SK-N-SH treated with all-trans-retinoic acid at 6 μM for 48 hours (cell line): ENCODE results near the gene ROCK2.
A peak's percentile ranks its signal among the peaks of the same experiment; 100 is the strongest.

Source experiments
- ATAC-seq: fragments of 200-7000 bp; cut with Tn5 transposase; 3 replicates; pipeline ENCODE4 v1.9.1; 2020; ENCODE audit warnings: mild to moderate bottlenecking, moderate library complexity
- ARNTL ChIP-seq: fragments of 450-650 bp; formaldehyde crosslinking; IDR thresholded peaks from 2 replicates; pipeline ENCODE4 v1.5.0; 2020; ENCODE audit warnings: low read depth, mild to moderate bottlenecking, moderate library complexity, borderline replicate concordance
- BACH2 ChIP-seq: fragments of 250-450 bp; sonication (Bioruptor Pico); IDR thresholded peaks from 2 replicates; pipeline ENCODE4 v1.9.0; 2021; ENCODE audit warnings: mild to moderate bottlenecking, borderline replicate concordance
- CSDC2 ChIP-seq: fragments of 250-450 bp; sonication (Bioruptor Pico); IDR thresholded peaks from 2 replicates; pipeline ENCODE4 v1.5.0; 2020; ENCODE audit warnings: mild to moderate bottlenecking, moderate library complexity
- ESRRG ChIP-seq: fragments of 250-450 bp; sonication (Bioruptor Pico); IDR thresholded peaks from 2 replicates; pipeline ENCODE4 v1.6.1; 2021; ENCODE audit warnings: mild to moderate bottlenecking
- GLIS3 ChIP-seq: fragments of 250-450 bp; sonication (Bioruptor Pico); IDR thresholded peaks from 2 replicates; pipeline ENCODE4 v1.5.0; 2020; ENCODE audit warnings: mild to moderate bottlenecking, moderate library complexity
- ISL1 ChIP-seq: fragments of 250-450 bp; sonication (Bioruptor Pico); IDR thresholded peaks from 2 replicates; pipeline ENCODE4 v2.1.2; 2022; ENCODE audit warnings: mild to moderate bottlenecking, moderate library complexity
- OSR1 ChIP-seq: fragments of 250-450 bp; sonication (Bioruptor Pico); IDR thresholded peaks from 2 replicates; pipeline ENCODE4 v1.8.0; 2022; ENCODE audit warnings: moderate library complexity, mild to moderate bottlenecking, inconsistent platforms
- PPARA ChIP-seq: fragments of 250-450 bp; sonication (Bioruptor Pico); IDR thresholded peaks from 2 replicates; pipeline ENCODE4 v1.5.0; 2020; ENCODE audit warnings: mild to moderate bottlenecking, borderline replicate concordance
- RARB ChIP-seq: fragments of 250-450 bp; sonication (Bioruptor Pico); IDR thresholded peaks from 2 replicates; pipeline ENCODE4 v1.8.0; 2021; ENCODE audit warnings: mild to moderate bottlenecking, moderate library complexity
- SNAI2 ChIP-seq: fragments of 250-450 bp; sonication (Bioruptor Pico); IDR thresholded peaks from 2 replicates; pipeline ENCODE4 v1.5.0; 2020; ENCODE audit warnings: mild to moderate bottlenecking, moderate library complexity
- TCF4 ChIP-seq: fragments of 250-450 bp; sonication (Bioruptor Pico); IDR thresholded peaks from 2 replicates; pipeline ENCODE4 v1.8.0; 2021; ENCODE audit warnings: mild to moderate bottlenecking, moderate library complexity, borderline replicate concordance
- TOX ChIP-seq: fragments of 250-450 bp; sonication (Bioruptor Pico); IDR thresholded peaks from 2 replicates; pipeline ENCODE4 v1.8.0; 2021; ENCODE audit warnings: mild to moderate bottlenecking, moderate library complexity, borderline replicate concordance
- ZC3H10 ChIP-seq: fragments of 250-450 bp; sonication (Bioruptor Pico); IDR thresholded peaks from 2 replicates; pipeline ENCODE4 v1.5.1; 2021; ENCODE audit warnings: mild to moderate bottlenecking, moderate library complexity
- ZFP3 ChIP-seq: fragments of 250-450 bp; sonication (Bioruptor Pico); IDR thresholded peaks from 2 replicates; pipeline ENCODE4 v1.5.0; 2020; ENCODE audit warnings: mild to moderate bottlenecking, moderate library complexity
- ZFP30 ChIP-seq: fragments of 450-650 bp; formaldehyde crosslinking; IDR thresholded peaks from 2 replicates; pipeline ENCODE4 v1.5.0; 2022; ENCODE audit warnings: mild to moderate bottlenecking, moderate library complexity
- ZNF565 ChIP-seq: fragments of 450-650 bp; formaldehyde crosslinking; conservative IDR thresholded peaks from 2 replicates; pipeline ENCODE4 v1.5.0; 2020; ENCODE audit warnings: low read depth, mild to moderate bottlenecking, moderate library complexity
- ZNF70 ChIP-seq: fragments of 450-650 bp; formaldehyde crosslinking; IDR thresholded peaks from 2 replicates; pipeline ENCODE4 v1.5.0; 2020; ENCODE audit warnings: mild to moderate bottlenecking, moderate library complexity
- ZNF8 ChIP-seq: fragments of 450-650 bp; formaldehyde crosslinking; IDR thresholded peaks from 2 replicates; pipeline ENCODE4 v1.5.0; 2020; ENCODE audit warnings: mild to moderate bottlenecking, moderate library complexity
- TF ChIP-seq, protein P1 (sequence below): fragments of 250-450 bp; sonication (Bioruptor Pico); IDR thresholded peaks from 2 replicates; pipeline ENCODE4 v1.5.0; 2020; ENCODE audit warnings: mild to moderate bottlenecking, moderate library complexity
- TF ChIP-seq, protein P2 (sequence below): fragments of 250-450 bp; sonication (Bioruptor Pico); IDR thresholded peaks from 2 replicates; pipeline ENCODE4 v1.8.0; 2021; ENCODE audit warnings: low read depth, mild to moderate bottlenecking, moderate library complexity, borderline replicate concordance
- TF ChIP-seq, protein P3 (sequence below): fragments of 250-450 bp; sonication (Bioruptor Pico); IDR thresholded peaks from 2 replicates; pipeline ENCODE4 v1.5.1; 2021; ENCODE audit warnings: mild to moderate bottlenecking, moderate library complexity
- TF ChIP-seq, protein P4 (sequence below): fragments of 250-450 bp; sonication (Bioruptor Pico); IDR thresholded peaks from 2 replicates; pipeline ENCODE4 v1.8.0; 2020; ENCODE audit warnings: mild to moderate bottlenecking, moderate library complexity, borderline replicate concordance

The ROCK2 gene

DNA sequence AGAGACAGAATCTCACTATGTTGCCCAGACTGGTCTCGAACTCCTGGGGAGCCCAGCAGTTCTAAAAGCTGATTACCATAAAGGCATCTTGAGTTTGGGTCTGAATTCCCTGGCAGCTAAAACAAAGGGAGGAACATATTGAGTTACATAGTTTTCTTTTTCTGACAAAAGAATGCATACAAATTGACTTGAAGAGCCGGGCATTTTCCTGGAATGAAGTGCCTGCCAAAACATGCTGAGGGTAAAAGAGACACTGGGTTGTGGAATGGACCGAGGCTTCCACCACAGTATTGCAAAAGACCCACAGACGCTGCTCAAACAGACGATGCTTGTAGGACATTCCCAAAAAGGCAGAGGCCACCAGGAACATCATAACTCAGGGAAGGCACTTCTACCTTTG is 35.1 kb upstream of the ROCK2 start:
- peak; percentile 6; the same call in 2 of the 3 replicates for ATAC-seq
- no peak for TF ChIP-seq ZFP30 (CRISPR knock-in tag)
- no peak for TF ChIP-seq ZC3H10 (CRISPR knock-in tag)
- TF ChIP-seq, protein P1, sequence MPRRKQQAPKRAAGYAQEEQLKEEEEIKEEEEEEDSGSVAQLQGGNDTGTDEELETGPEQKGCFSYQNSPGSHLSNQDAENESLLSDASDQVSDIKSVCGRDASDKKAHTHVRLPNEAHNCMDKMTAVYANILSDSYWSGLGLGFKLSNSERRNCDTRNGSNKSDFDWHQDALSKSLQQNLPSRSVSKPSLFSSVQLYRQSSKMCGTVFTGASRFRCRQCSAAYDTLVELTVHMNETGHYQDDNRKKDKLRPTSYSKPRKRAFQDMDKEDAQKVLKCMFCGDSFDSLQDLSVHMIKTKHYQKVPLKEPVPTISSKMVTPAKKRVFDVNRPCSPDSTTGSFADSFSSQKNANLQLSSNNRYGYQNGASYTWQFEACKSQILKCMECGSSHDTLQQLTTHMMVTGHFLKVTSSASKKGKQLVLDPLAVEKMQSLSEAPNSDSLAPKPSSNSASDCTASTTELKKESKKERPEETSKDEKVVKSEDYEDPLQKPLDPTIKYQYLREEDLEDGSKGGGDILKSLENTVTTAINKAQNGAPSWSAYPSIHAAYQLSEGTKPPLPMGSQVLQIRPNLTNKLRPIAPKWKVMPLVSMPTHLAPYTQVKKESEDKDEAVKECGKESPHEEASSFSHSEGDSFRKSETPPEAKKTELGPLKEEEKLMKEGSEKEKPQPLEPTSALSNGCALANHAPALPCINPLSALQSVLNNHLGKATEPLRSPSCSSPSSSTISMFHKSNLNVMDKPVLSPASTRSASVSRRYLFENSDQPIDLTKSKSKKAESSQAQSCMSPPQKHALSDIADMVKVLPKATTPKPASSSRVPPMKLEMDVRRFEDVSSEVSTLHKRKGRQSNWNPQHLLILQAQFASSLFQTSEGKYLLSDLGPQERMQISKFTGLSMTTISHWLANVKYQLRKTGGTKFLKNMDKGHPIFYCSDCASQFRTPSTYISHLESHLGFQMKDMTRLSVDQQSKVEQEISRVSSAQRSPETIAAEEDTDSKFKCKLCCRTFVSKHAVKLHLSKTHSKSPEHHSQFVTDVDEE (CRISPR knock-in tag), result no peak
- TF ChIP-seq, protein P2, sequence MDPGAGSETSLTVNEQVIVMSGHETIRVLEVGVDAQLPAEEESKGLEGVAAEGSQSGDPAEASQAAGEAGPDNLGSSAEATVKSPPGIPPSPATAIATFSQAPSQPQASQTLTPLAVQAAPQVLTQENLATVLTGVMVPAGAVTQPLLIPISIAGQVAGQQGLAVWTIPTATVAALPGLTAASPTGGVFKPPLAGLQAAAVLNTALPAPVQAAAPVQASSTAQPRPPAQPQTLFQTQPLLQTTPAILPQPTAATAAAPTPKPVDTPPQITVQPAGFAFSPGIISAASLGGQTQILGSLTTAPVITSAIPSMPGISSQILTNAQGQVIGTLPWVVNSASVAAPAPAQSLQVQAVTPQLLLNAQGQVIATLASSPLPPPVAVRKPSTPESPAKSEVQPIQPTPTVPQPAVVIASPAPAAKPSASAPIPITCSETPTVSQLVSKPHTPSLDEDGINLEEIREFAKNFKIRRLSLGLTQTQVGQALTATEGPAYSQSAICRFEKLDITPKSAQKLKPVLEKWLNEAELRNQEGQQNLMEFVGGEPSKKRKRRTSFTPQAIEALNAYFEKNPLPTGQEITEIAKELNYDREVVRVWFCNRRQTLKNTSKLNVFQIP (CRISPR knock-in tag), result no peak
- TF ChIP-seq CSDC2 (CRISPR knock-in tag), result no peak
- no peak for TF ChIP-seq OSR1 (CRISPR knock-in tag)
- TF ChIP-seq ISL1 (CRISPR knock-in tag), result no peak
- TF ChIP-seq ARNTL (CRISPR knock-in tag), result no peak
- no peak for TF ChIP-seq ESRRG
- no peak for TF ChIP-seq BACH2 (CRISPR knock-in tag)
- TF ChIP-seq ZNF565 (CRISPR knock-in tag), result no peak
- TF ChIP-seq SNAI2, result no peak
- TF ChIP-seq ZNF70 (CRISPR knock-in tag), result no peak
- TF ChIP-seq GLIS3 (CRISPR knock-in tag), result no peak
- TF ChIP-seq ZFP3 (CRISPR knock-in tag), result no peak
- TF ChIP-seq TOX (CRISPR knock-in tag), result no peak
- no peak for TF ChIP-seq TCF4
- TF ChIP-seq, protein P3, sequence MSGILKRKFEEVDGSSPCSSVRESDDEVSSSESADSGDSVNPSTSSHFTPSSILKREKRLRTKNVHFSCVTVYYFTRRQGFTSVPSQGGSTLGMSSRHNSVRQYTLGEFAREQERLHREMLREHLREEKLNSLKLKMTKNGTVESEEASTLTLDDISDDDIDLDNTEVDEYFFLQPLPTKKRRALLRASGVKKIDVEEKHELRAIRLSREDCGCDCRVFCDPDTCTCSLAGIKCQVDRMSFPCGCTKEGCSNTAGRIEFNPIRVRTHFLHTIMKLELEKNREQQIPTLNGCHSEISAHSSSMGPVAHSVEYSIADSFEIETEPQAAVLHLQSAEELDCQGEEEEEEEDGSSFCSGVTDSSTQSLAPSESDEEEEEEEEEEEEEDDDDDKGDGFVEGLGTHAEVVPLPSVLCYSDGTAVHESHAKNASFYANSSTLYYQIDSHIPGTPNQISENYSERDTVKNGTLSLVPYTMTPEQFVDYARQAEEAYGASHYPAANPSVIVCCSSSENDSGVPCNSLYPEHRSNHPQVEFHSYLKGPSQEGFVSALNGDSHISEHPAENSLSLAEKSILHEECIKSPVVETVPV, result no peak
- no peak for TF ChIP-seq PPARA
- TF ChIP-seq, all 23 proteins: peak for 0

DNA sequence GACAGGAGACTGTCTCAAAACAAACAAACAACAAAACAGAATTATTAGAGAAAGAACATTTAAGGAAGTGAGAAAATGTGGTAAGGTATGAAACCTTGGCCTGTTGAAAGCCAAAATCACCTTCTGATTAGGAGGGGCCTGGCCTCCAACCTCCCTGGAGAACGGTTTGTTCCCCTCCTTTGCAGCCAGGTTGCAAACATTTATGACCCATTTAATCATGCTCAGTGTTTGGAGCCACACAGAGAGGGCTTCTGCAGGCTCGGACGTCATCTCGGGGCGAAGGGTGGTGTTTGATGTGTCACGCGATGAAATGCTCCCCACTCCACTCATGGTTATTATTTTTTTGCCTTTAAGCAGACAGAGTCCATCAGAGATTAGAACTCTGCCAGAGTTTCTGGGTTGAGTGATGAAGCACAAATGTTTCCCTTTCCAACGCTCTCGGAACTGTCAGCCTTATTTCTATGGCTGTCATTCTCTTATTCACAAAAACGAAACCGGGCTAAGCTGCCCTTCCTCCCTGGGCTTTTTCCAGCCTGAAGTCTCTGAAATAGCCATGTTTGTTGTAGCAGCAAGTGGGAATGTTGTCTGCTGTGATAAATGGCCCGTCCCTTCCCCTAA is 33.6 kb upstream of the ROCK2 start:
- no peak for ATAC-seq

More for the DNA sequence above, 33.6 kb upstream of the ROCK2 start:
- TF ChIP-seq RARB (CRISPR knock-in tag), result no peak
- no peak for TF ChIP-seq ZNF8 (CRISPR knock-in tag)
- TF ChIP-seq, protein P3, result no peak
- TF ChIP-seq ZNF70 (CRISPR knock-in tag), result no peak
- no peak for TF ChIP-seq ISL1 (CRISPR knock-in tag)
- TF ChIP-seq, protein P4, sequence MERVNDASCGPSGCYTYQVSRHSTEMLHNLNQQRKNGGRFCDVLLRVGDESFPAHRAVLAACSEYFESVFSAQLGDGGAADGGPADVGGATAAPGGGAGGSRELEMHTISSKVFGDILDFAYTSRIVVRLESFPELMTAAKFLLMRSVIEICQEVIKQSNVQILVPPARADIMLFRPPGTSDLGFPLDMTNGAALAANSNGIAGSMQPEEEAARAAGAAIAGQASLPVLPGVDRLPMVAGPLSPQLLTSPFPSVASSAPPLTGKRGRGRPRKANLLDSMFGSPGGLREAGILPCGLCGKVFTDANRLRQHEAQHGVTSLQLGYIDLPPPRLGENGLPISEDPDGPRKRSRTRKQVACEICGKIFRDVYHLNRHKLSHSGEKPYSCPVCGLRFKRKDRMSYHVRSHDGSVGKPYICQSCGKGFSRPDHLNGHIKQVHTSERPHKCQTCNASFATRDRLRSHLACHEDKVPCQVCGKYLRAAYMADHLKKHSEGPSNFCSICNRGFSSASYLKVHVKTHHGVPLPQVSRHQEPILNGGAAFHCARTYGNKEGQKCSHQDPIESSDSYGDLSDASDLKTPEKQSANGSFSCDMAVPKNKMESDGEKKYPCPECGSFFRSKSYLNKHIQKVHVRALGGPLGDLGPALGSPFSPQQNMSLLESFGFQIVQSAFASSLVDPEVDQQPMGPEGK (CRISPR knock-in tag), result no peak
- TF ChIP-seq TCF4, result no peak
- TF ChIP-seq ESRRG, result no peak
